ENCODE data around the gene IGFLR1. TPM values are rescaled to one million over a fixed set of nuclear protein-coding genes. Genes with fewer than 3 reads are reported as not detected.
A peak's percentile ranks its signal among the peaks of the same experiment; 100 is the strongest.

IGFLR1 gene
- total RNA-seq, 1 experiment from 2014 or later: 9.9 TPM

GRCh38 chr19:35785339-35785627 is 43.0 kb upstream of the IGFLR1 start:
- Mint-ChIP-seq H3K4me3 (peak overlapping the region; percentile 65), H3K27ac (no peak overlapping the region), H3K27me3 (ENCODE audit: low read depth) (no peaks in the 10 kb centered on the region), H3K36me3 (no peaks in the 10 kb centered on the region), H3K9me3 (no peaks in the 10 kb centered on the region), H3K4me1 (peaks cover 29% of the 10 kb centered on the region)
- no peak for TF ChIP-seq USF1 (CRISPR knock-in tag; IDR thresholded peaks at IDR 0.05)
- no peak for TF ChIP-seq GRHL2 (CRISPR knock-in tag; IDR thresholded peaks at IDR 0.05; ENCODE audit: insufficient replicate concordance, severe bottlenecking)
- TF ChIP-seq ZNF121 (CRISPR knock-in tag; IDR thresholded peaks at IDR 0.05): no peak
- no peak for TF ChIP-seq ETV6 (CRISPR knock-in tag; IDR thresholded peaks at IDR 0.05)
- TF ChIP-seq RORB (CRISPR knock-in tag; IDR thresholded peaks at IDR 0.05): no peak
- TF ChIP-seq IRF1 (CRISPR knock-in tag; IDR thresholded peaks at IDR 0.05): no peak
- TF ChIP-seq ZBTB43 (CRISPR knock-in tag; IDR thresholded peaks at IDR 0.05): no peak
- no peak for TF ChIP-seq ZNF396 (CRISPR knock-in tag; IDR thresholded peaks at IDR 0.05; ENCODE audit: borderline replicate concordance)
- no peak for TF ChIP-seq ZNF416 (CRISPR knock-in tag; IDR thresholded peaks at IDR 0.05)
- no peak for TF ChIP-seq EMX1 (CRISPR knock-in tag; IDR thresholded peaks at IDR 0.05)
- no peak for TF ChIP-seq ZNF281 (CRISPR knock-in tag; IDR thresholded peaks at IDR 0.05)
- TF ChIP-seq USF2 (CRISPR knock-in tag; IDR thresholded peaks at IDR 0.05): no peak
- TF ChIP-seq SOX15 (CRISPR knock-in tag; IDR thresholded peaks at IDR 0.05): no peak
- TF ChIP-seq NFE2L1 (CRISPR knock-in tag; IDR thresholded peaks at IDR 0.05): no peak
- TF ChIP-seq MAX (CRISPR knock-in tag; IDR thresholded peaks at IDR 0.05): no peak
- DNase-seq (ENCODE audit: low spot score) (no peak), ATAC-seq (no peak)
- CTCF ChIA-PET: interaction anchor here (1.1 to 2.8 kb wide), 21 partner anchors 10 to 192 kb away, joined by 3 to 28 read pairs (median 8); partner anchors contain the start of genes APLP1, ARHGAP33, KIRREL2 and LIN37
- POLR2A ChIA-PET: interaction anchor here (0.8 to 1.6 kb wide), 2 partner anchors 45 to 46 kb away, joined by 3 to 10 read pairs; no protein-coding TSS in a partner anchor

- ChIA-PET POLR2A (interaction anchor here (0.7 to 1.6 kb wide), 9 partner anchors 27 to 227 kb away, joined by 3 to 10 read pairs (median 3); partner anchors contain the start of genes COX6B1, HSPB6, IGFLR1 and PROSER3), CTCF (interaction anchor here (0.6 to 2.8 kb wide), 60 partner anchors 9 to 326 kb away, joined by 3 to 41 read pairs (median 6); partner anchors contain the start of genes APLP1, ARHGAP33, HAUS5 and HSPB6)
- Mint-ChIP-seq H3K27ac (no peak overlapping the region), H3K36me3 (no peaks in the 10 kb centered on the region), H3K4me1 (peaks cover 29% of the 10 kb centered on the region), H3K4me3 (peak overlapping the region; percentile 65), H3K27me3 (ENCODE audit: low read depth) (no peaks in the 10 kb centered on the region), H3K9me3 (no peaks in the 10 kb centered on the region)
- ATAC-seq (peak; percentile 91), DNase-seq (ENCODE audit: low spot score) (peak; percentile 91)
- 0 out of 2 replicates have a peak, but pooled peaks have one; percentile 40 for TF ChIP-seq E2F5 (CRISPR knock-in tag; IDR thresholded peaks at IDR 0.05)
- peak; percentile 74 for TF ChIP-seq HMGXB4 (CRISPR knock-in tag; IDR thresholded peaks at IDR 0.05)
- TF ChIP-seq MXD4 (CRISPR knock-in tag; IDR thresholded peaks at IDR 0.05; ENCODE audit: borderline replicate concordance): no peak
- peak; percentile 65; the same call in 1 of the 2 replicates for TF ChIP-seq ZNF263 (CRISPR knock-in tag; IDR thresholded peaks at IDR 0.05; ENCODE audit: low read depth)
- TF ChIP-seq MYBL2 (CRISPR knock-in tag; IDR thresholded peaks at IDR 0.05): peak; percentile 70
- peak; percentile 33; the same call in 1 of the 2 replicates for TF ChIP-seq FOXP1 (CRISPR knock-in tag; IDR thresholded peaks at IDR 0.05; ENCODE audit: borderline replicate concordance)
- 0 out of 2 replicates have a peak, but pooled peaks have one; percentile 35 for TF ChIP-seq TP53 (CRISPR knock-in tag; IDR thresholded peaks at IDR 0.05)
- no peak for TF ChIP-seq MAX (CRISPR knock-in tag; IDR thresholded peaks at IDR 0.05)
- peak; percentile 68 for TF ChIP-seq SP1 (CRISPR knock-in tag; conservative IDR thresholded peaks at IDR 0.05)
- peak; percentile 57; the same call in 1 of the 2 replicates for TF ChIP-seq ZNF423 (CRISPR knock-in tag; IDR thresholded peaks at IDR 0.05)
- TF ChIP-seq TEAD4 (CRISPR knock-in tag; IDR thresholded peaks at IDR 0.05): no peak
Observed at GRCh38 chr19:35784503-35785338, 42.5 kb upstream of the IGFLR1 start.
